Measurements from ENCODE around the gene HK1. TPM values are rescaled to one million over a fixed set of nuclear protein-coding genes. Genes with fewer than 3 reads are reported as not detected.

The HK1 gene
- total RNA-seq, 1 experiment from 2014 or later: 140 TPM

DNA sequence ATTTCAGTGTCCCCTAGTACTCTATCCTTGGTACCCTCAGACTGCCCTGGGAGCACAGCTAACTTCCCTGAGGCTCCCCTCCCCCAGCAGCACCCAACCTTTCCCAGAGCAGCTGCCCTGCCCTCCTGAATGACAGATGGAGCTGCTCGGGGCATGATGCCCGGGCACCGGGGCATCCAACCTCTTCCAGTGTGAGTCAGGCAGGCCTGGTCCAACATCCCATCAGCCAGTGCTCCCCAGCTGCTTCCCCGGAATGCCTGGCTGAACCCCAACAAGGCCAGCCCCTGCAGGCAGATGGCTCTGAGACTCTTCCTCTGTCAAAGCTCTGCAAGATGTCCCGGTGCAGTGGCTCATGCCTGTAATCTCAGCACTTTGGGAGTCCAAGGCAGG lies 161.0 kb downstream of the HK1 start:
- peak; percentile 77 to 80 for DNase-seq
- ChIA-PET CTCF (interaction anchor here (4.1 kb wide), 1 partner anchor 11 kb away, joined by 33 read pairs; the partner anchor contains the start of gene TSPAN15), POLR2A (ENCODE audit: unreplicated experiment) (interaction anchor here (0.7 to 0.8 kb wide), 2 partner anchors 11 to 15 kb away, joined by 3 to 5 read pairs; partner anchors contain the start of gene TSPAN15)
- Histone ChIP-seq H3K27me3 (ENCODE audit: insufficient read depth, low read depth) (no peaks in the 10 kb centered on the region), H3K9me3 (ENCODE audit: insufficient read depth, low read depth) (no peaks in the 10 kb centered on the region), H2AFZ (no peak overlapping the region), H3K27ac (peak overlapping the region; percentile 96), H3K79me2 (ENCODE audit: low read depth) (no peaks in the 10 kb centered on the region), H3F3A (ENCODE audit: insufficient read depth, low read depth) (peaks cover 44% of the 10 kb centered on the region), H3K36me3 (ENCODE audit: low read depth) (no peaks in the 10 kb centered on the region), H3K4me2 (peak overlapping the region; percentile 80), H3K9me2 (ENCODE audit: insufficient read depth) (no peaks in the 10 kb centered on the region), H3K4me1 (replicated peaks; ENCODE audit: insufficient read depth) (peaks cover 63% of the 10 kb centered on the region), H4K20me1 (ENCODE audit: insufficient read depth) (no peaks in the 10 kb centered on the region), H3K4me3 (peak overlapping the region; percentile 42; the same call in 1 of the 2 replicates)
- no TSS peak for BruUV-seq (replicated peaks)
- intact Hi-C loops (cut with micrococcal nuclease; ENCODE audit: unreplicated experiment): loop anchor here (1.0 kb wide), 1 partner anchor 19 kb away; no protein-coding TSS in a partner anchor
- TF ChIP-seq, protein P1, sequence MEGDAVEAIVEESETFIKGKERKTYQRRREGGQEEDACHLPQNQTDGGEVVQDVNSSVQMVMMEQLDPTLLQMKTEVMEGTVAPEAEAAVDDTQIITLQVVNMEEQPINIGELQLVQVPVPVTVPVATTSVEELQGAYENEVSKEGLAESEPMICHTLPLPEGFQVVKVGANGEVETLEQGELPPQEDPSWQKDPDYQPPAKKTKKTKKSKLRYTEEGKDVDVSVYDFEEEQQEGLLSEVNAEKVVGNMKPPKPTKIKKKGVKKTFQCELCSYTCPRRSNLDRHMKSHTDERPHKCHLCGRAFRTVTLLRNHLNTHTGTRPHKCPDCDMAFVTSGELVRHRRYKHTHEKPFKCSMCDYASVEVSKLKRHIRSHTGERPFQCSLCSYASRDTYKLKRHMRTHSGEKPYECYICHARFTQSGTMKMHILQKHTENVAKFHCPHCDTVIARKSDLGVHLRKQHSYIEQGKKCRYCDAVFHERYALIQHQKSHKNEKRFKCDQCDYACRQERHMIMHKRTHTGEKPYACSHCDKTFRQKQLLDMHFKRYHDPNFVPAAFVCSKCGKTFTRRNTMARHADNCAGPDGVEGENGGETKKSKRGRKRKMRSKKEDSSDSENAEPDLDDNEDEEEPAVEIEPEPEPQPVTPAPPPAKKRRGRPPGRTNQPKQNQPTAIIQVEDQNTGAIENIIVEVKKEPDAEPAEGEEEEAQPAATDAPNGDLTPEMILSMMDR (conservative IDR thresholded peaks at IDR 0.05): 0 out of 2 replicates have a peak, but pooled peaks have one; percentile 5
- no peak for TF ChIP-seq EZH2 (IDR thresholded peaks at IDR 0.05; ENCODE audit: low read depth)

DNA sequence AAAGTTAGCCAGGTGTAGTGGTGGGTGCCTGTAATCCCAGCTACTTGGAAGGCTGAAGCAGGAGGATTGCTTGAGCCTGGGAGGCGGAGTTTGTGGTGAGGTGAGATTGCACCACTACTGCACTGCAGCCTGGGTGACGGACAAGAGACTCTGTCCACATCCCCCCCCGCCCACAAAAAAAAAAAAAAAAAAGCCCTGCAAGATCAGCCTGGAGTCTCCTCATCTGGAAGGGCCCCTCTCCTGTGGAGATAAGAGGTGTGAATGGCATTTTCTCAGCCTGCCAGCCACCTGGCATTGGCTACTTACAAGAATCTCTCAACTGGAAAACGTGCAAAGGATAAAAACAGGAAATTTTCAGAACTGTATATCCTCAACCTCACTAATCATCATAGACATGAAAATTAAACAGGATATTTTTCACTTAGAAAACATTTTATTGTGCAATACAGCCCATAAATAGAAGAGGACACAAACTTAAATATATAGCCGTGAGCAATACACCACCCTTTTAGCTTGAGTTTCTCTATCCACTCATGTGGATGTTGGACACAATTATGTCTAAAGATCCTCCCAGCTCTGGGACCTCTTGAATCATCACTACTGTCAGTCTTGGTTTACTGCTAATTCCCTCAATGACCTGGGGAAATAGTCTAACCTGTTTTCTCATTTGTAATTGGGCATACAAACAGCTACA lies 161.7 kb downstream of the HK1 start:
- POLR2A ChIA-PET (ENCODE audit: unreplicated experiment): interaction anchor here (0.7 to 0.8 kb wide), 2 partner anchors 11 to 16 kb away, joined by 3 to 5 read pairs; partner anchors contain the start of gene TSPAN15

DNA sequence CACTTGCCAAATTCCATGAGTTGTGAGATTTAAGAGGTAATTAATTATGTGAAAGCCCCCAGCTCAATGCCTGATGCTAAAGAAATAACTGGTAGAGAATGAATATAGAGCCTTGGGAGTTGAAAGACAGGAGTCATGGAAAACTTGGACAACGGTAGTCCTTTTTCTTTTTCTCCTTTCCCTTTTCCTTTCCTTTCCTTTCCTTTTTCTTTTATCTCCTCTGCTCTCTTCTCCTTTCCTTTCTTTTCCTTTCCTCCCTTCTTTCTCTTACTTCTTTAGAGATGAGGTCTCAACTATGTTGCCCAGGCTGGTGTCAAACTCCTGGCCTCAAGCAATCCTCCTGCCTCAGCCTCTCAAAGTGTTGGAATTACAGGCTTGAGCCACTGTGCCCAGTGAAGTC lies 165.1 kb downstream of the HK1 start:
- no peaks in the 10 kb centered on the region for H4K20me1 ChIP-seq (ENCODE audit: insufficient read depth)
- H3K36me3 ChIP-seq (ENCODE audit: low read depth): no peaks in the 10 kb centered on the region
- TF ChIP-seq EZH2 (IDR thresholded peaks at IDR 0.05; ENCODE audit: low read depth): no peak
- TF ChIP-seq, protein P1 (conservative IDR thresholded peaks at IDR 0.05): no peak
- CTCF ChIA-PET: no interaction called here
- DNase-seq: no peak
- peaks cover 84% of the 10 kb centered on the region for H3K4me1 ChIP-seq (replicated peaks; ENCODE audit: insufficient read depth)
- no peak overlapping the region for H3K27ac ChIP-seq
- intact Hi-C loops (cut with micrococcal nuclease; ENCODE audit: unreplicated experiment): no loop called here
- no peaks in the 10 kb centered on the region for H3K9me2 ChIP-seq (ENCODE audit: insufficient read depth)
- H3F3A ChIP-seq (ENCODE audit: insufficient read depth, low read depth): peaks cover 71% of the 10 kb centered on the region
- no peak overlapping the region for H3K4me3 ChIP-seq
- POLR2A ChIA-PET (ENCODE audit: unreplicated experiment): no interaction called here
- H3K9me3 ChIP-seq (ENCODE audit: insufficient read depth, low read depth): no peaks in the 10 kb centered on the region
- no TSS peak for BruUV-seq (replicated peaks)
- H3K27me3 ChIP-seq (ENCODE audit: insufficient read depth, low read depth): no peaks in the 10 kb centered on the region
- no peak overlapping the region for H3K4me2 ChIP-seq
- no peaks in the 10 kb centered on the region for H3K79me2 ChIP-seq (ENCODE audit: low read depth)
- no peak overlapping the region for H2AFZ ChIP-seq

More for the DNA sequence above, 161.7 kb downstream of the HK1 start:
- peak overlapping the region; percentile 96 for H3K27ac ChIP-seq
- H3F3A ChIP-seq (ENCODE audit: insufficient read depth, low read depth): peaks cover 50% of the 10 kb centered on the region
- H3K9me3 ChIP-seq (ENCODE audit: insufficient read depth, low read depth): no peaks in the 10 kb centered on the region
- no peaks in the 10 kb centered on the region for H3K27me3 ChIP-seq (ENCODE audit: insufficient read depth, low read depth)
- no peaks in the 10 kb centered on the region for H4K20me1 ChIP-seq (ENCODE audit: insufficient read depth)
- no peak overlapping the region for H2AFZ ChIP-seq
- H3K4me2 ChIP-seq: peak overlapping the region; percentile 80
- no peaks in the 10 kb centered on the region for H3K9me2 ChIP-seq (ENCODE audit: insufficient read depth)
- CTCF ChIA-PET: interaction anchor here (1.0 to 4.1 kb wide), 2 partner anchors 10 to 16 kb away, joined by 4 to 33 read pairs; partner anchors contain the start of gene TSPAN15
- H3K79me2 ChIP-seq (ENCODE audit: low read depth): no peaks in the 10 kb centered on the region
- no peak for TF ChIP-seq EZH2 (IDR thresholded peaks at IDR 0.05; ENCODE audit: low read depth)
- TF ChIP-seq, protein P1 (conservative IDR thresholded peaks at IDR 0.05): 0 out of 2 replicates have a peak, but pooled peaks have one; percentile 4
- no peaks in the 10 kb centered on the region for H3K36me3 ChIP-seq (ENCODE audit: low read depth)
- DNase-seq: peak; percentile 81 to 96
- intact Hi-C loops (cut with micrococcal nuclease; ENCODE audit: unreplicated experiment): loop anchor here (1.0 kb wide), 1 partner anchor 18 kb away; no protein-coding TSS in a partner anchor
- H3K4me1 ChIP-seq (replicated peaks; ENCODE audit: insufficient read depth): peaks cover 69% of the 10 kb centered on the region
- BruUV-seq (replicated peaks): no TSS peak
- H3K4me3 ChIP-seq: peak overlapping the region; percentile 42; the same call in 1 of the 2 replicates
